CD4-positive, alpha-beta T cell (primary cell): ENCODE results near the gene KRTAP5-8. TPM values are rescaled to one million over a fixed set of nuclear protein-coding genes. Genes with fewer than 3 reads are reported as not detected.

Experiments
- ATAC-seq: fragments of 200-7000 bp; cut with Tn5 transposase; one replicate; pipeline ENCODE4 v1.10.0; 2022; ENCODE audit warnings: mild to moderate bottlenecking; ENCODE audit not compliant: poor library complexity
- CTCF ChIA-PET: fragments of 350-600 bp; sonication (Branson Sonifier 250); formaldehyde crosslinking; loops from one replicate; lab custom pipeline; 2021; ENCODE audit warnings: antibody characterized with exemption, inconsistent platforms; lab: Charles Lee
- POLR2A ChIA-PET: fragments of 350-600 bp; sonication (Branson Sonifier 250); formaldehyde crosslinking; loops from one replicate; lab custom pipeline; 2021; ENCODE audit warnings: antibody characterized with exemption, inconsistent platforms; lab: Charles Lee
- DNase-seq, 14 experiments: peaks; one replicate each; pipeline ENCODE4 v3.0.0-alpha.2; 2013 to 2020; ENCODE audit warnings: mixed read lengths in 2 of 14
- H3K27ac ChIP-seq, 2 donors: one replicate each; pipeline versions ENCODE4 v1.5.1 to v1.7.0; 2013; ENCODE audit warnings: low read length in 2 of 2, low read depth in 1 of 2, mild to moderate bottlenecking in 1 of 2
- H3K27me3 ChIP-seq, 2 experiments: 1 replicate in 1 of 2; 2 replicates in 1 of 2; pipeline versions ENCODE4 v1.6.1 to v1.7.0; 2013; ENCODE audit warnings: low read length in 2 of 2, control low read depth in 1 of 2, mild to moderate bottlenecking in 1 of 2, moderate library complexity in 1 of 2; ENCODE audit not compliant: insufficient read depth in 2 of 2, control insufficient read depth in 1 of 2
- H3K36me3 ChIP-seq: one replicate; pipeline ENCODE4 v1.6.1; 2013; ENCODE audit warnings: low read length, control low read depth; ENCODE audit not compliant: insufficient read depth
- H3K4me1 ChIP-seq: one replicate; pipeline ENCODE4 v1.6.1; 2013; ENCODE audit warnings: low read length, control low read depth; ENCODE audit not compliant: insufficient read depth
- H3K4me3 ChIP-seq: one replicate; pipeline ENCODE4 v1.5.1; 2013; ENCODE audit warnings: mild to moderate bottlenecking, low read length, moderate library complexity
- H3K9me3 ChIP-seq, 2 experiments: 1 replicate in 1 of 2; 2 replicates in 1 of 2; pipeline versions ENCODE4 v1.6.1 to v1.7.0; 2013; ENCODE audit warnings: low read length in 2 of 2, mild to moderate bottlenecking in 2 of 2, control low read depth in 1 of 2, moderate library complexity in 1 of 2; ENCODE audit not compliant: control insufficient read depth in 1 of 2, insufficient read depth in 1 of 2
- H3K27ac Mint-ChIP-seq: one replicate; pipeline ENCODE4 v1.8.0; 2020; ENCODE audit warnings: mixed read lengths
- H3K27me3 Mint-ChIP-seq: one replicate; pipeline ENCODE4 v1.8.0; 2021; ENCODE audit warnings: mixed read lengths
- H3K36me3 Mint-ChIP-seq: one replicate; pipeline ENCODE4 v1.8.0; 2021; ENCODE audit warnings: low read depth, mixed read lengths
- H3K4me1 Mint-ChIP-seq: one replicate; pipeline ENCODE4 v1.8.0; 2021; ENCODE audit warnings: low read depth, mixed read lengths
- H3K4me3 Mint-ChIP-seq: one replicate; pipeline ENCODE4 v1.8.0; 2020; ENCODE audit warnings: mild to moderate bottlenecking, mixed read lengths
- H3K9me3 Mint-ChIP-seq: one replicate; pipeline ENCODE4 v1.8.0; 2020; ENCODE audit warnings: mixed read lengths
- CTCF ChIP-seq: fragments of 200-600 bp; IDR thresholded peaks from one replicate; pipeline ENCODE4 v1.8.0; 2022; ENCODE audit warnings: antibody characterized with exemption, mild to moderate bottlenecking
- intact Hi-C, 2 experiments: fragments of 100-400 bp; cut with DNase I in 1 of 2; cut with micrococcal nuclease in 1 of 2; formaldehyde crosslinking; loops; one replicate each; pipeline versions ENCODE4 v1.15.1 to v1.9.0; 2023 to 2025; cut with DNase I, micrococcal nuclease
- total RNA-seq, 174 experiments: library from RNA in 2 of 174; stranded (reverse) in 2 of 174; gene quantifications; one replicate each; pipeline ENCODE4 v1.2.3 and lab custom pipeline; 2021 to 2026

Gene KRTAP5-8
- total RNA-seq, 2 experiments from 2014 or later = not detected

GRCh38 chr11:71551711-71552110 is 13.9 kb downstream of the KRTAP5-8 start:
- Histone ChIP-seq H3K9me3 (peaks cover 0 to 16% of the 10 kb centered on the region in 2 experiments), H3K4me3 (no peak overlapping the region), H3K27me3 (peaks cover 0 to 3% of the 10 kb centered on the region in 2 experiments), H3K36me3 (no peaks in the 10 kb centered on the region), H3K27ac (no peak overlapping the region), H3K4me1 (no peaks in the 10 kb centered on the region)
- Mint-ChIP-seq H3K4me3 (no peak overlapping the region), H3K27me3 (peaks cover 25% of the 10 kb centered on the region), H3K36me3 (no peaks in the 10 kb centered on the region), H3K9me3 (no peaks in the 10 kb centered on the region), H3K4me1 (no peaks in the 10 kb centered on the region), H3K27ac (no peak overlapping the region)
- no peak for TF ChIP-seq CTCF
- DNase-seq (peak in 2 of 14 experiments; percentile 4 to 8), ATAC-seq (no peak)
- intact Hi-C loops = no loop called here
- ChIA-PET CTCF (no interaction called here), POLR2A (no interaction called here)

- CTCF ChIA-PET = no interaction called here
- intact Hi-C loops = no loop called here
- POLR2A ChIA-PET = no interaction called here
Measured at GRCh38 chr11:71554996-71555395, 17.2 kb downstream of the KRTAP5-8 start.

GRCh38 chr11:71555508-71555907 is 17.7 kb downstream of the KRTAP5-8 start:
- no peaks in the 10 kb centered on the region for H3K36me3 ChIP-seq
- H3K9me3 ChIP-seq = peaks cover 0 to 10% of the 10 kb centered on the region in 2 experiments
- Mint-ChIP-seq H3K27me3 (peaks cover 31% of the 10 kb centered on the region), H3K9me3 (no peaks in the 10 kb centered on the region), H3K4me3 (no peak overlapping the region), H3K36me3 (no peaks in the 10 kb centered on the region), H3K27ac (no peak overlapping the region), H3K4me1 (no peaks in the 10 kb centered on the region)
- H3K4me3 ChIP-seq = no peak overlapping the region
- H3K27ac ChIP-seq = no peak overlapping the region
- intact Hi-C loops = no loop called here
- POLR2A ChIA-PET = no interaction called here
- H3K27me3 ChIP-seq = peaks cover 0 to 3% of the 10 kb centered on the region in 2 experiments
- no peaks in the 10 kb centered on the region for H3K4me1 ChIP-seq
- ATAC-seq = no peak
- DNase-seq = no peak
- CTCF ChIA-PET = no interaction called here
- no peak for TF ChIP-seq CTCF

More at GRCh38 chr11:71554996-71555395, 17.2 kb downstream of the KRTAP5-8 start:
- Histone ChIP-seq H3K27ac (no peak overlapping the region), H3K4me3 (no peak overlapping the region), H3K36me3 (no peaks in the 10 kb centered on the region), H3K9me3 (peaks cover 0 to 10% of the 10 kb centered on the region in 2 experiments), H3K27me3 (peaks cover 0 to 3% of the 10 kb centered on the region in 2 experiments), H3K4me1 (no peaks in the 10 kb centered on the region)
- ATAC-seq (no peak), DNase-seq (no peak)
- no peak for TF ChIP-seq CTCF
- Mint-ChIP-seq H3K27me3 (peaks cover 31% of the 10 kb centered on the region), H3K4me1 (no peaks in the 10 kb centered on the region), H3K36me3 (no peaks in the 10 kb centered on the region), H3K27ac (no peak overlapping the region), H3K4me3 (no peak overlapping the region), H3K9me3 (no peaks in the 10 kb centered on the region)
